Endothelial cell of umbilical vein (primary cell): ENCODE measurements around the gene CRB1. TPM values are rescaled to one million over a fixed set of nuclear protein-coding genes. Genes with fewer than 3 reads are reported as not detected.

Source experiments
- BruUV-seq: library from RNA; stranded (reverse); fragments of 400-500 nt; replicated peaks from 2 replicates; lab custom pipeline; 2021; lab: Mats Ljungman, UMichigan
- CTCF ChIA-PET: fragments of 300-600, 350-600 bp; sonication (Branson Sonifier 250); formaldehyde crosslinking; loops from one replicate; lab custom pipeline; 2021; ENCODE audit warnings: antibody characterized with exemption, inconsistent platforms; lab: Charles Lee
- POLR2A ChIA-PET: fragments of 300-600, 350-600 bp; sonication (Branson Sonifier 250); formaldehyde crosslinking; loops from one replicate; lab custom pipeline; 2021; ENCODE audit warnings: antibody characterized with exemption, inconsistent platforms; lab: Charles Lee
- DNase-seq: peaks from one replicate; pipeline ENCODE4 v3.0.0-alpha.2; 2011; ENCODE audit warnings: low read depth, low spot score
- FAIRE-seq: peaks from 2 replicates; lab custom pipeline; 2011; peaks lifted over from hg19 to GRCh38; lab: Jason Lieb, UNC
- H2AFZ ChIP-seq: 2 replicates; pipeline ENCODE4 v1.6.0; 2012; ENCODE audit warnings: low read depth, low read length, control low read depth, inconsistent platforms
- H3K27ac ChIP-seq: 2 replicates; pipeline ENCODE4 v1.5.1; 2011; ENCODE audit warnings: low read depth, mild to moderate bottlenecking, control low read depth, low read length, moderate library complexity; ENCODE audit not compliant: insufficient read depth
- H3K27me3 ChIP-seq, 2 experiments: 2 replicates each; pipeline versions ENCODE4 v1.6.0 to v1.6.1; 2011; ENCODE audit warnings: low read length in 2 of 2, mixed read lengths in 1 of 2; ENCODE audit not compliant: control insufficient read depth in 2 of 2, insufficient read depth in 2 of 2
- H3K36me3 ChIP-seq, 2 experiments: 2 replicates in 1 of 2; 3 replicates in 1 of 2; pipeline ENCODE4 v1.5.1; 2011; ENCODE audit warnings: low read length in 2 of 2, mild to moderate bottlenecking in 1 of 2, moderate library complexity in 1 of 2; ENCODE audit not compliant: control insufficient read depth in 2 of 2, insufficient read depth in 2 of 2; ENCODE audit errors: extremely low read depth in 1 of 2
- H3K4me1 ChIP-seq: 3 replicates; pipeline ENCODE4 v1.5.1; 2011; ENCODE audit warnings: mild to moderate bottlenecking, low read length; ENCODE audit not compliant: control insufficient read depth, insufficient read depth; ENCODE audit errors: extremely low read depth
- H3K4me2 ChIP-seq: 2 replicates; pipeline ENCODE4 v1.6.1; 2011; ENCODE audit warnings: low read length, control low read depth, mixed read lengths; ENCODE audit not compliant: insufficient read depth
- H3K4me3 ChIP-seq, 3 experiments: fragments of 200-600 bp in 1 of 3; sonication (generic), shearing (Covaris generic) in 1 of 3; replicated peaks in 1 of 3; 2 replicates each; pipeline ENCODE4 v1.5.1; 2011 to 2016; ENCODE audit warnings: control low read depth in 3 of 3, low read length in 3 of 3, mild to moderate bottlenecking in 2 of 3, inconsistent platforms in 1 of 3, low read depth in 1 of 3, moderate library complexity in 1 of 3; ENCODE audit not compliant: insufficient read depth in 1 of 3
- H3K79me2 ChIP-seq: 2 replicates; pipeline ENCODE4 v1.6.0; 2012; ENCODE audit warnings: low read length, inconsistent platforms; ENCODE audit not compliant: control insufficient read depth, insufficient read depth
- H3K9ac ChIP-seq: replicated peaks from 2 replicates; pipeline ENCODE3; 2011; ENCODE audit warnings: low read length, control low read depth; ENCODE audit not compliant: insufficient read depth; ENCODE audit errors: extremely low read depth
- H3K9me1 ChIP-seq: replicated peaks from 3 replicates; pipeline ENCODE4 v1.6.0; 2011; ENCODE audit warnings: mild to moderate bottlenecking, low read length; ENCODE audit not compliant: control insufficient read depth, insufficient read depth; ENCODE audit errors: extremely low read depth
- H3K9me3 ChIP-seq: replicated peaks from 2 replicates; pipeline ENCODE4 v1.5.1; 2012; ENCODE audit warnings: low read length, inconsistent platforms; ENCODE audit not compliant: control insufficient read depth, insufficient read depth
- H4K20me1 ChIP-seq: replicated peaks from 2 replicates; pipeline ENCODE3; 2011; ENCODE audit warnings: mild to moderate bottlenecking, low read length; ENCODE audit not compliant: control insufficient read depth, insufficient read depth; ENCODE audit errors: extremely low read depth
- CTCF ChIP-seq, 2 donors: IDR thresholded peaks; 1 replicate in 1 of 2; 2 replicates in 1 of 2; pipeline ENCODE4 v1.5.1; 2011; ENCODE audit warnings: low read length in 2 of 2, mild to moderate bottlenecking in 2 of 2, moderate library complexity in 2 of 2, control low read depth in 1 of 2, inconsistent platforms in 1 of 2, low read depth in 1 of 2; ENCODE audit not compliant: insufficient read depth in 1 of 2; ENCODE audit errors: extremely low read depth in 1 of 2
- EZH2 ChIP-seq: IDR thresholded peaks from 2 replicates; pipeline ENCODE4 v1.6.1; 2012; ENCODE audit warnings: borderline replicate concordance, low read depth, mild to moderate bottlenecking, moderate library complexity, low read length, inconsistent platforms; ENCODE audit not compliant: severe bottlenecking
- FOS ChIP-seq: IDR thresholded peaks from 2 replicates; pipeline ENCODE4 v1.6.1; 2011; ENCODE audit warnings: mild to moderate bottlenecking, low read length, moderate library complexity, borderline replicate concordance; ENCODE audit not compliant: insufficient read depth
- GATA2 ChIP-seq: IDR thresholded peaks from 2 replicates; pipeline ENCODE4 v1.7.0; 2011; ENCODE audit warnings: low read depth, mild to moderate bottlenecking, moderate library complexity, mixed read lengths, low read length; ENCODE audit not compliant: insufficient read length, insufficient read depth
- JUN ChIP-seq: IDR thresholded peaks from 2 replicates; pipeline ENCODE4 v1.6.1; 2011; ENCODE audit warnings: borderline replicate concordance, low read depth; ENCODE audit not compliant: insufficient read length, insufficient read depth
- MAX ChIP-seq: IDR thresholded peaks from 2 replicates; pipeline ENCODE4 v1.6.1; 2011; ENCODE audit not compliant: insufficient read depth, insufficient read length
- MYC ChIP-seq: IDR thresholded peaks from one replicate; pipeline ENCODE4 v1.6.1; 2011; ENCODE audit warnings: mild to moderate bottlenecking, low read depth, low read length
- POLR2A ChIP-seq: IDR thresholded peaks from 2 replicates; pipeline ENCODE4 v1.6.1; 2012; ENCODE audit warnings: low read depth, mild to moderate bottlenecking, control low read depth, low read length
- POLR2AphosphoS5 ChIP-seq: IDR thresholded peaks from 2 replicates; pipeline ENCODE4 v1.6.1; 2012; ENCODE audit warnings: low read depth, mild to moderate bottlenecking, control low read depth, low read length, moderate library complexity; ENCODE audit not compliant: insufficient read depth
- dilution Hi-C: fragments of 300-500 bp; cut with MboI; formaldehyde crosslinking; loops from one replicate; pipeline ENCODE4 v1.15.0; 2019; ENCODE audit warnings: low sequenced_read_pairs; ENCODE audit not compliant: extremely low pct_ligation_motif_present
- intact Hi-C: fragments of 100-400 bp; cut with micrococcal nuclease; formaldehyde crosslinking; loops from one replicate; pipeline ENCODE4 v1.10.0; 2022
- polyA plus RNA-seq, 4 experiments: library from polyadenylated mRNA; depleted of rRNA in 3 of 4; stranded (reverse) in 3 of 4; unstranded in 1 of 4; fragments of >200 nt; gene quantifications; 2 replicates each; pipeline versions ENCODE4 v1.2.1 to v1.2.3, GENCODE V29; 2011 to 2012; ENCODE audit warnings: missing spikeins in 1 of 4
- total RNA-seq: library from RNA; stranded (reverse); gene quantifications from 2 replicates; pipeline ENCODE4 v1.2.3, GENCODE V29; 2021

The CRB1 gene
- total and polyA plus RNA-seq, 2 donors (not counting 3 experiments of a cell fraction or from before 2014, with no cell fraction given), result not detected

GRCh38 chr1:197481101-197481500, 213.0 kb downstream of the CRB1 start:
- H3K36me3 ChIP-seq, result no peaks in the 10 kb centered on the region
- no peaks in the 10 kb centered on the region for H3K79me2 ChIP-seq
- no peak overlapping the region for H2AFZ ChIP-seq
- POLR2A ChIA-PET, result no interaction called here
- no peaks in the 10 kb centered on the region for H3K4me1 ChIP-seq
- H3K27me3 ChIP-seq, result no peaks in the 10 kb centered on the region
- dilution Hi-C loops, result no loop called here
- CTCF ChIA-PET, result no interaction called here
- H3K9me3 ChIP-seq, result no peaks in the 10 kb centered on the region
- no peaks in the 10 kb centered on the region for H4K20me1 ChIP-seq
- H3K9me1 ChIP-seq, result no peaks in the 10 kb centered on the region
- intact Hi-C loops, result no loop called here
- no peak overlapping the region for H3K9ac ChIP-seq
- no peak overlapping the region for H3K4me3 ChIP-seq
- H3K27ac ChIP-seq, result no peak overlapping the region
- no peak for FAIRE-seq
- TF ChIP-seq POLR2A, result no peak
- TF ChIP-seq JUN, result no peak
- no peak for TF ChIP-seq EZH2
- TF ChIP-seq FOS, result no peak
- no peak for TF ChIP-seq MAX
- no peak for TF ChIP-seq CTCF (IDR thresholded peaks at IDR 0.05; ENCODE audit: extremely low read depth in 1 of 2, insufficient read depth in 1 of 2, low read depth in 1 of 2, low read length in 2 of 2)
- no peak for TF ChIP-seq MYC
- TF ChIP-seq POLR2AphosphoS5, result no peak
- TF ChIP-seq GATA2, result no peak
- no TSS peak for BruUV-seq
- no peak overlapping the region for H3K4me2 ChIP-seq
- no peak for DNase-seq
